Glutamatergic neuron (in vitro differentiated cells): Measurements from ENCODE around the gene CELF5. TPM values are rescaled to one million over a fixed set of nuclear protein-coding genes. Genes with fewer than 3 reads are reported as not detected.

Experiments
- DNase-seq: peaks from one replicate; pipeline ENCODE4 v3.0.0; 2022
- H3K27ac Mint-ChIP-seq: one replicate; pipeline ENCODE4 v1.8.0; 2020; ENCODE audit warnings: mild to moderate bottlenecking, mixed read lengths, inconsistent platforms; ENCODE audit not compliant: unreplicated experiment
- H3K27me3 Mint-ChIP-seq: one replicate; pipeline ENCODE4 v1.8.0; 2020; ENCODE audit warnings: mild to moderate bottlenecking, moderate library complexity, mixed read lengths, inconsistent platforms; ENCODE audit not compliant: unreplicated experiment
- H3K36me3 Mint-ChIP-seq: one replicate; pipeline ENCODE4 v1.8.0; 2020; ENCODE audit warnings: mild to moderate bottlenecking, mixed read lengths, inconsistent platforms; ENCODE audit not compliant: unreplicated experiment
- H3K4me1 Mint-ChIP-seq: one replicate; pipeline ENCODE4 v1.8.0; 2020; ENCODE audit warnings: mild to moderate bottlenecking, low read depth, mixed read lengths, inconsistent platforms; ENCODE audit not compliant: unreplicated experiment
- H3K4me3 Mint-ChIP-seq: one replicate; pipeline ENCODE4 v1.8.0; 2020; ENCODE audit warnings: mild to moderate bottlenecking, mixed read lengths, inconsistent platforms; ENCODE audit not compliant: unreplicated experiment
- H3K9me3 Mint-ChIP-seq: one replicate; pipeline ENCODE4 v1.8.0; 2020; ENCODE audit warnings: mild to moderate bottlenecking, moderate library complexity, mixed read lengths, inconsistent platforms; ENCODE audit not compliant: unreplicated experiment
- CTCF ChIP-seq: fragments of 200-600 bp; sonication (generic); IDR thresholded peaks from one replicate; pipeline ENCODE4 v1.5.0; 2021; ENCODE audit not compliant: partially characterized antibody, unreplicated experiment
- total RNA-seq: library from RNA; stranded (reverse); fragmentation: NEBNext Ultra II Directional; extraction: Animal tissue kit (Norgen Biotek cat#: 25700); gene quantifications from one replicate; pipeline ENCODE4 v1.2.1, GENCODE V29; 2021; ENCODE audit not compliant: unreplicated experiment

CELF5 gene
- total RNA-seq, 1 donor from 2014 or later: 12.5 TPM

- no peak overlapping the region for H3K4me3 Mint-ChIP-seq
- H3K4me1 Mint-ChIP-seq: peaks cover 12% of the 10 kb centered on the region
- H3K27ac Mint-ChIP-seq: peak overlapping the region; percentile 16
- DNase-seq: no peak
- no peaks in the 10 kb centered on the region for H3K36me3 Mint-ChIP-seq
- H3K9me3 Mint-ChIP-seq: peaks cover 15% of the 10 kb centered on the region
- peaks cover 13% of the 10 kb centered on the region for H3K27me3 Mint-ChIP-seq
- no peak for TF ChIP-seq CTCF
Observed at GRCh38 chr19:3278749-3279148, 54.3 kb downstream of the CELF5 start.

- TF ChIP-seq CTCF: no peak
- peaks cover 10% of the 10 kb centered on the region for H3K4me1 Mint-ChIP-seq
- peaks cover 13% of the 10 kb centered on the region for H3K9me3 Mint-ChIP-seq
- H3K36me3 Mint-ChIP-seq: no peaks in the 10 kb centered on the region
- peaks cover 11% of the 10 kb centered on the region for H3K27me3 Mint-ChIP-seq
- H3K27ac Mint-ChIP-seq: no peak overlapping the region
- H3K4me3 Mint-ChIP-seq: no peak overlapping the region
- no peak for DNase-seq
Observed at GRCh38 chr19:3279306-3279705, 54.8 kb downstream of the CELF5 start.

- Mint-ChIP-seq H3K4me3 (no peak overlapping the region), H3K27ac (no peak overlapping the region), H3K9me3 (peaks cover 9% of the 10 kb centered on the region), H3K4me1 (peaks cover 4% of the 10 kb centered on the region), H3K27me3 (peaks cover 9% of the 10 kb centered on the region), H3K36me3 (no peaks in the 10 kb centered on the region)
- DNase-seq: peak; percentile 43
- TF ChIP-seq CTCF: no peak
Observed at GRCh38 chr19:3281026-3281425, 56.6 kb downstream of the CELF5 start.

- Mint-ChIP-seq H3K4me3 (no peak overlapping the region), H3K9me3 (peaks cover 6% of the 10 kb centered on the region), H3K36me3 (no peaks in the 10 kb centered on the region), H3K4me1 (peaks cover 3% of the 10 kb centered on the region), H3K27ac (no peak overlapping the region), H3K27me3 (peaks cover 7% of the 10 kb centered on the region)
- no peak for DNase-seq
- TF ChIP-seq CTCF: no peak
Observed at GRCh38 chr19:3282155-3282554, 57.7 kb downstream of the CELF5 start.

- peaks cover 6% of the 10 kb centered on the region for H3K9me3 Mint-ChIP-seq
- H3K27me3 Mint-ChIP-seq: peaks cover 8% of the 10 kb centered on the region
- H3K27ac Mint-ChIP-seq: no peak overlapping the region
- no peaks in the 10 kb centered on the region for H3K36me3 Mint-ChIP-seq
- DNase-seq: no peak
- H3K4me3 Mint-ChIP-seq: no peak overlapping the region
- TF ChIP-seq CTCF: no peak
- peaks cover 3% of the 10 kb centered on the region for H3K4me1 Mint-ChIP-seq
Observed at GRCh38 chr19:3282564-3282963, 58.1 kb downstream of the CELF5 start.
